GM12878 (cell line): Measurements from ENCODE around the gene REEP3. TPM values are rescaled to one million over a fixed set of nuclear protein-coding genes. Genes with fewer than 3 reads are reported as not detected.
"Not testable (repeated sequence)": the region's sequence is repeated elsewhere in the genome, so short reads cannot be mapped to it uniquely, and the experiment has no call there.

Source experiments
- ATAC-seq: fragments of 200-7000 bp; cut with Tn5 transposase; 3 replicates; pipeline ENCODE4 v1.9.1; 2020; ENCODE audit warnings: mild to moderate bottlenecking, moderate library complexity
- BruUV-seq: library from RNA; stranded (reverse); fragments of 400-500 nt; replicated peaks from 2 replicates; lab custom pipeline; 2021; lab: Mats Ljungman, UMichigan
- CTCF ChIA-PET: fragments of 300-600 bp; sonication (Branson Sonifier 250); formaldehyde crosslinking; extraction: SDS; loops from one replicate; lab custom pipeline; 2021; ENCODE audit warnings: inconsistent platforms; lab: Yijun Ruan, JAX
- POLR2A ChIA-PET: fragments of 350-600 bp; formaldehyde crosslinking; extraction: SDS; loops from one replicate; lab custom pipeline; 2021; ENCODE audit warnings: inconsistent platforms; lab: Charles Lee
- RAD21 ChIA-PET: fragments of 300-600 bp; sonication (Branson Sonifier 250); formaldehyde crosslinking; loops from one replicate; lab custom pipeline; 2023; ENCODE audit warnings: antibody characterized with exemption; ENCODE audit not compliant: unreplicated experiment; lab: Charles Lee
- SMC1A ChIA-PET: fragments of 300-600 bp; sonication (Branson Sonifier 250); formaldehyde crosslinking; loops from one replicate; lab custom pipeline; 2023; ENCODE audit not compliant: unreplicated experiment, uncharacterized antibody; lab: Charles Lee
- DNase-seq: peaks from one replicate; pipeline ENCODE4 v3.0.0-alpha.2; 2011; ENCODE audit warnings: low read depth, low spot score
- FAIRE-seq: peaks from 3 replicates; lab custom pipeline; 2011; peaks lifted over from hg19 to GRCh38; lab: Jason Lieb, UNC
- H2AFZ ChIP-seq: 2 replicates; pipeline ENCODE4 v1.6.0; 2011; ENCODE audit warnings: low read depth, low read length, control low read depth; ENCODE audit not compliant: control insufficient read depth
- H3K27ac ChIP-seq: 2 replicates; pipeline ENCODE4 v1.5.1; 2011; ENCODE audit warnings: control low read depth; ENCODE audit not compliant: control insufficient read depth, insufficient read depth
- H3K27me3 ChIP-seq, 2 experiments: replicated peaks in 1 of 2; 2 replicates each; pipeline versions ENCODE4 v1.6.0 to v1.6.1; 2011; ENCODE audit warnings: low read length in 1 of 2; ENCODE audit not compliant: control insufficient read depth in 2 of 2, insufficient read depth in 2 of 2
- H3K36me3 ChIP-seq, 2 experiments: 2 replicates each; pipeline ENCODE4 v1.5.1; 2011; ENCODE audit warnings: low read length in 1 of 2; ENCODE audit not compliant: control insufficient read depth in 2 of 2, insufficient read depth in 2 of 2
- H3K4me1 ChIP-seq: 2 replicates; pipeline ENCODE4 v1.6.1; 2011; ENCODE audit warnings: mild to moderate bottlenecking, low read length, moderate library complexity, mixed read lengths; ENCODE audit not compliant: control insufficient read depth, insufficient read depth
- H3K4me2 ChIP-seq: 2 replicates; pipeline ENCODE4 v1.6.0; 2011; ENCODE audit warnings: control low read depth; ENCODE audit not compliant: control insufficient read depth, insufficient read depth
- H3K4me3 ChIP-seq: fragments of 200-600 bp; sonication (generic); 2 replicates; pipeline ENCODE4 v1.5.1; 2016
- H3K79me2 ChIP-seq: 2 replicates; pipeline ENCODE4 v1.6.0; 2011; ENCODE audit warnings: low read length; ENCODE audit not compliant: control insufficient read depth, insufficient read depth
- H3K9ac ChIP-seq: 2 replicates; pipeline ENCODE4 v1.8.0; 2011; ENCODE audit warnings: low read length, control low read depth, mixed read lengths; ENCODE audit not compliant: control insufficient read depth, insufficient read depth
- H3K9me3 ChIP-seq: replicated peaks from 3 replicates; pipeline ENCODE4 v1.5.1; 2011; ENCODE audit warnings: mild to moderate bottlenecking, low read length; ENCODE audit not compliant: control insufficient read depth, insufficient read depth
- H4K20me1 ChIP-seq: 2 replicates; pipeline ENCODE4 v1.6.0; 2011; ENCODE audit not compliant: control insufficient read depth, insufficient read depth
- ASH2L ChIP-seq: fragments of 300-600, 200-600 bp; sonication (generic); IDR thresholded peaks from 2 replicates; pipeline ENCODE4 v1.6.1; 2017; ENCODE audit warnings: low read depth, mild to moderate bottlenecking, borderline replicate concordance
- CHD2 ChIP-seq: IDR thresholded peaks from 2 replicates; pipeline ENCODE4 v1.6.1; 2011; ENCODE audit warnings: low read depth, low read length, improper control_type of control experiment, borderline replicate concordance
- NFYA ChIP-seq: IDR thresholded peaks from 2 replicates; pipeline ENCODE4 v1.6.1; 2011; ENCODE audit warnings: low read depth, mild to moderate bottlenecking, low read length, improper control_type of control experiment, borderline replicate concordance
- NR2C1 ChIP-seq: fragments of 450-650 bp; IDR thresholded peaks from 2 replicates; pipeline ENCODE4 v1.6.1; 2017; ENCODE audit warnings: antibody characterized with exemption, mild to moderate bottlenecking, moderate library complexity
- PML ChIP-seq: IDR thresholded peaks from 2 replicates; pipeline ENCODE4 v1.6.1; 2012; ENCODE audit warnings: low read length, inconsistent platforms
- POU2F2 ChIP-seq: IDR thresholded peaks from 3 replicates; pipeline ENCODE4 v1.6.1; 2011; ENCODE audit warnings: low read depth, mild to moderate bottlenecking, low read length, borderline replicate concordance
- RAD51 ChIP-seq: fragments of 450-650 bp; IDR thresholded peaks from 2 replicates; pipeline ENCODE4 v1.6.1; 2016; ENCODE audit warnings: moderate library complexity, mild to moderate bottlenecking, inconsistent platforms
- RCOR1 ChIP-seq: conservative IDR thresholded peaks from 2 replicates; pipeline ENCODE4 v1.6.1; 2012; ENCODE audit warnings: low read depth, low read length, improper control_type of control experiment
- RELA ChIP-seq: fragments of 450-650 bp; IDR thresholded peaks from 2 replicates; pipeline ENCODE4 v1.8.0; 2014; ENCODE audit warnings: borderline replicate concordance; ENCODE audit not compliant: partially characterized antibody
- STAT3 ChIP-seq: IDR thresholded peaks from 2 replicates; pipeline ENCODE4 v1.6.1; 2011; ENCODE audit warnings: low read depth, low read length, improper control_type of control experiment
- ZNF384 ChIP-seq: IDR thresholded peaks from 2 replicates; pipeline ENCODE4 v1.6.1; 2012; ENCODE audit warnings: low read depth, mild to moderate bottlenecking, low read length, improper control_type of control experiment, borderline replicate concordance
- ZSCAN29 ChIP-seq: fragments of 450-650 bp; IDR thresholded peaks from 2 replicates; pipeline ENCODE4 v1.6.1; 2017; ENCODE audit warnings: mild to moderate bottlenecking, moderate library complexity
- WGBS: methylation state at CpG from one replicate; pipeline ENCODE4 v1.1.6; 2016; ENCODE audit warnings: low lambda C conversion rate; ENCODE audit not compliant: insufficient replicate concordance, insufficient coverage; ENCODE audit errors: missing lambda C conversion rate; 5-methylcytosine and 5-hydroxymethylcytosine counted together
- in situ Hi-C: fragments of 300-500 bp; cut with MboI; formaldehyde crosslinking; loops from 9 replicates; pipeline ENCODE4 v1.14.3; 2018; ENCODE audit warnings: mixed read lengths
- intact Hi-C: fragments of 100-400 bp; cut with micrococcal nuclease; formaldehyde crosslinking; loops from one replicate; pipeline ENCODE4 v1.14.2; 2022; ENCODE audit not compliant: unreplicated experiment
- polyA plus RNA-seq, 11 experiments: library from polyadenylated mRNA; depleted of rRNA in 4 of 11; unstranded in 6 of 11; stranded (reverse) in 5 of 11; fragments of >200 nt; fragmentation: Nextera tagmentation in 4 of 11; fragmentation: Illumina TruSeq in 1 of 11; extraction: Ambion mirVana in 4 of 11; extraction: Trizol in 1 of 11; gene quantifications; 1 replicate in 1 of 11; 2 replicates in 10 of 11; pipeline versions ENCODE4 v1.2.1 to v1.2.3, GENCODE V29; 2011 to 2016; ENCODE audit warnings: inconsistent platforms in 2 of 11, missing spikeins in 2 of 11, low read depth in 1 of 11
- total RNA-seq, 4 experiments: library from RNA; depleted of rRNA in 3 of 4; stranded (reverse); fragments of >200 nt in 3 of 4; fragmentation: Illumina TruSeq in 1 of 4; extraction: Trizol in 1 of 4; gene quantifications; 2 replicates each; pipeline versions ENCODE4 v1.2.1 to v1.2.3, GENCODE V29; 2013 to 2021
- TF ChIP-seq, protein P1 (sequence below): fragments of 450-650 bp; IDR thresholded peaks from 2 replicates; pipeline ENCODE4 v1.6.1; 2017; ENCODE audit warnings: low read depth, mild to moderate bottlenecking, moderate library complexity

REEP3 gene
- total and polyA plus RNA-seq, 10 of the 15 experiments (the other 5 are each of a cell fraction or from before 2014, with no cell fraction given) = 4.9 to 25.9 (median 16.2) TPM

DNA sequence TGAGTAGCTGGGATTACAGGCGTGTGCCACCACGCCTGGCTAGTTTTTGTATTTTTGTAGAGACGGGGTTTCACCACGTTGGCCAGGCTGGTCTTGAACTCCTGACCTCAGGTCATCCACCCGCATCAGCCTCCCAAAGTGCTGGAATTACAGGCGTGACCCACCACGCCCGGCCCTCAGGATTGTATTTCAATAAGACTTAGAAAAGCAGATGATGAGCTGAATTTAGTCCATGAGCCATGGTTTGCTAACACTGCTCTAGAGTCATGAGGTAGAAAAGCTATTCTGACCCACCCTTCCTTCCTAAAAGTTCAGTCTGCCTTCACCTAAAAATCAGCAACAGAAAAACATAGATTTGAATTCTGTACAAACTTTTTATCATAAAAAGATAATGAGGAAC lies 139.7 kb downstream of the REEP3 start:
- not testable (repeated sequence) for BruUV-seq, FAIRE-seq

DNA sequence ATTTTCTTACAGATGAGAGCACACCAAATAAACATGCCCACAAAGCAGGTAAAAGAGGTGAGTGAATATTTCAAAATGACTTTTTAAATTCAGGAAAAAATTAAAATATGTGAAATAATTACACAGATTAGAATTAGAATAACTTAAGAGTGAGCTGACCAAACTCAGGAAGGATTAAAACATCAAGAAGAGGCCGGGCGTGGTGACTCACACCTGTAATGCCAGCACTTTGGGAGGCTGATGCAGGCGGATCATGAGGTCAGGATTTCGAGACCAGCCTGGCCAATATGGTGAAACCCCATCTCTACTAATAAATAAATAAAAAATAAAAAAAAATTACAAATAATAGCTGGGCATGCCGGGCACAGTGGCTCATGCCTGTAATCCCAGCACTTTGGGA lies 140.1 kb downstream of the REEP3 start:
- intact Hi-C loops (no loop called here), in situ Hi-C loops (no loop called here)
- no TSS peak for BruUV-seq
- Histone ChIP-seq H2AFZ (no peak overlapping the region), H3K9me3 (no peaks in the 10 kb centered on the region), H3K4me1 (no peaks in the 10 kb centered on the region), H3K27ac (no peak overlapping the region), H3K4me3 (no peak overlapping the region), H3K4me2 (no peak overlapping the region), H3K9ac (no peak overlapping the region), H3K27me3 (no peaks in the 10 kb centered on the region), H4K20me1 (no peaks in the 10 kb centered on the region), H3K36me3 (no peaks in the 10 kb centered on the region), H3K79me2 (no peaks in the 10 kb centered on the region)
- RAD21 ChIA-PET = no interaction called here
- DNase-seq = no peak
- SMC1A ChIA-PET = interaction anchor here (1.5 kb wide), 1 partner anchor 59 kb away, joined by 3 read pairs; no protein-coding TSS in a partner anchor
- CTCF ChIA-PET = interaction anchor here (1.2 to 3.2 kb wide), 2 partner anchors 59 to 106 kb away, joined by 3 to 9 read pairs; no protein-coding TSS in a partner anchor
- no peak for FAIRE-seq
- 55% methylated on average over 5 of the region's 5 CpGs for WGBS
- POLR2A ChIA-PET = interaction anchor here (0.6 kb wide), 1 partner anchor 460 kb away, joined by 5 read pairs; no protein-coding TSS in a partner anchor
- ATAC-seq = no peak
- no peak for TF ChIP-seq ZSCAN29
- TF ChIP-seq RELA = no peak
- no peak for TF ChIP-seq RCOR1
- no peak for TF ChIP-seq CHD2
- TF ChIP-seq, protein P1, sequence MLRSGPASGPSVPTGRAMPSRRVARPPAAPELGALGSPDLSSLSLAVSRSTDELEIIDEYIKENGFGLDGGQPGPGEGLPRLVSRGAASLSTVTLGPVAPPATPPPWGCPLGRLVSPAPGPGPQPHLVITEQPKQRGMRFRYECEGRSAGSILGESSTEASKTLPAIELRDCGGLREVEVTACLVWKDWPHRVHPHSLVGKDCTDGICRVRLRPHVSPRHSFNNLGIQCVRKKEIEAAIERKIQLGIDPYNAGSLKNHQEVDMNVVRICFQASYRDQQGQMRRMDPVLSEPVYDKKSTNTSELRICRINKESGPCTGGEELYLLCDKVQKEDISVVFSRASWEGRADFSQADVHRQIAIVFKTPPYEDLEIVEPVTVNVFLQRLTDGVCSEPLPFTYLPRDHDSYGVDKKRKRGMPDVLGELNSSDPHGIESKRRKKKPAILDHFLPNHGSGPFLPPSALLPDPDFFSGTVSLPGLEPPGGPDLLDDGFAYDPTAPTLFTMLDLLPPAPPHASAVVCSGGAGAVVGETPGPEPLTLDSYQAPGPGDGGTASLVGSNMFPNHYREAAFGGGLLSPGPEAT = no peak
- no peak for TF ChIP-seq RAD51
- TF ChIP-seq NR2C1 = no peak
- TF ChIP-seq STAT3 = no peak
- TF ChIP-seq NFYA = no peak
- TF ChIP-seq PML = no peak
- TF ChIP-seq ASH2L = no peak
- TF ChIP-seq ZNF384 = no peak
- no peak for TF ChIP-seq POU2F2

More for the DNA sequence above, 139.7 kb downstream of the REEP3 start:
- DNase-seq, H3K27me3 ChIP-seq, H3K79me2 ChIP-seq, H3K9ac ChIP-seq, H3K27ac ChIP-seq, H3K9me3 ChIP-seq, H3K36me3 ChIP-seq, H3K4me3 ChIP-seq, intact Hi-C loops, H2AFZ ChIP-seq, in situ Hi-C loops, H3K4me2 ChIP-seq, ATAC-seq, H4K20me1 ChIP-seq, RAD21 ChIA-PET, H3K4me1 ChIP-seq: not testable (repeated sequence)
- POLR2A ChIA-PET = interaction anchor here (0.6 kb wide), 1 partner anchor 460 kb away, joined by 5 read pairs; no protein-coding TSS in a partner anchor
- 77% methylated on average over 8 of the region's 8 CpGs for WGBS
- SMC1A ChIA-PET = interaction anchor here (0.6 to 1.5 kb wide), 2 partner anchors 60 to 1169 kb away, joined by 3 read pairs; no protein-coding TSS in a partner anchor
- CTCF ChIA-PET = interaction anchor here (1.2 to 3.2 kb wide), 2 partner anchors 59 to 107 kb away, joined by 3 to 9 read pairs; no protein-coding TSS in a partner anchor
